HG02852 (cell line): ENCODE data around the gene PTGES2.

Experiments
- ATAC-seq: cut with Tn5 transposase; IDR thresholded peaks from one replicate; pipeline ENCODE4 v1.9.1; 2021; ENCODE audit warnings: mild to moderate bottlenecking, moderate library complexity; ENCODE audit not compliant: unreplicated experiment

PTGES2 gene

DNA sequence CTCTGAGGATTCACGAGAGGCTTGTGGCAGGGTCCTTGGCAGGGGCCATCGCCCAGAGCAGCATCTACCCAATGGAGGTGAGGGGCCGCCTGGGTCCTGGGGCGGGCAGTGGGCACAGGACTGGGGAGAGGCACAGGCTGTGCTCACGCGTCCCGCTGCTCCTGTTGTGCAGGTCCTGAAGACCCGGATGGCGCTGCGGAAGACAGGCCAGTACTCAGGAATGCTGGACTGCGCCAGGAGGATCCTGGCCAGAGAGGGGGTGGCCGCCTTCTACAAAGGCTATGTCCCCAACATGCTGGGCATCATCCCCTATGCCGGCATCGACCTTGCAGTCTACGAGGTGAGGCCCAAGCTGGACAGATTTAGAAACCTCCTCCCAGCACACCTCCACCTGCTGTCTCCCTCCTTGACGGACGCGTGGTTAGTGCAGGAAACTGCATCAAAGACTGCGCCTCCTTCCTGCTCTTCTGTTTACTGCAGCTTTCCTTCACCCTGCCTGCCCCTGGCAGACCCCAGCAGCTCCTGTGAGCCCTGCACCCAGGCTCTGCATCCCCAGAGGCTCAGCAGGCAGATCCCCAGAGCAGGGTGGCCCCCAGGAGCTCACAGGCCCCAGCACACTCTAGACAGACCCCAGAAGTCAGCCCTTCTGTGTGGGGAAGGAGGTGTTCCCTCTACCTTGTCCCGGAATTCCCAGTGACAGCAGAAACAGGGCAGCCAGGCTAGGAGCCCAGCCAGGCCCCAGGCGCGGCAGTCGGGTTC is 21.2 kb downstream of the PTGES2 start:
- ATAC-seq = no peak

DNA sequence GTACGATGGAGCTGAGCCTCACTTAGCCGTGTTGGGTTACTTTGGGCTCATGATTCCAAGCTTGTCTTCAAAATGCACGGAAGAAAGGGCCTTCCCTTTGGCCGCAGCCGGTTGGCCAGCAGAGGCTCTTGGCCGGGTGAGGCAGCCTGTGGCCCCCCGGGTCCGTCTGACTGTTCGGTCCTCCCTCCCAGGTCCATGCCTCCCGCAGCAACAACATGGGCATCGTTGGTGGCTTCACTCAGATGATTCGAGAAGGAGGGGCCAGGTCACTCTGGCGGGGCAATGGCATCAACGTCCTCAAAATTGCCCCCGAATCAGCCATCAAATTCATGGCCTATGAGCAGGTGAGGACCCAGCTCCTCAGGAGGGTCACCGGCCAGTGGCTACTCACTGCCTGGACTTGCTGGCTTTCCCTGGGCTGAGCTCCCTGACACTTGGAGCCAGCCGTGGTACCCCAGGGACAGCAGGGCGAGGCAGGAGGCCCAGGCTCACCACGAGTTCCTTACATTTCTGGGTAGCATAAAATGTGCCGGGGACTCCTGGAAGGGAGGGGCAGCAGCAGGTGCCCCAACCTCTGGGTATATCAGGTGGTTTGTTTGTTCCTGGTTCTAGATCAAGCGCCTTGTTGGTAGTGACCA is 21.9 kb downstream of the PTGES2 start:
- ATAC-seq = no peak

- no peak for ATAC-seq
These were observed 23.3 kb downstream of the PTGES2 start for GRCh38 chr9:128104171-128104618.

DNA sequence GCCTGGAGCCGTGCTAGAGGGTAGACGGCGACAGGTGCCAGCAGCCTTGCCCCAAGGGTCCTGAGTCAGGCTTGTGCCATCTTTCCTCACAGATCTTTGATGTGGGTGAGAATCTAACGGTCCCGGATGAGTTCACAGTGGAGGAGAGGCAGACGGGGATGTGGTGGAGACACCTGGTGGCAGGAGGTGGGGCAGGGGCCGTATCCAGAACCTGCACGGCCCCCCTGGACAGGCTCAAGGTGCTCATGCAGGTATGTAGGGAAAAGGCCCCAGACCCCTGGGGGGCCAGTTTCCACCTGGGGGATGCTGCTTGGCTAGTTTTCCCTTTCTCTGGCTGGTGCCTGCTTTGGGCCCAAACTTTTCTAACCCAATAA is 24.0 kb downstream of the PTGES2 start:
- no peak for ATAC-seq

- no peak for ATAC-seq
These were observed 24.5 kb downstream of the PTGES2 start for GRCh38 chr9:128102861-128103588.

DNA sequence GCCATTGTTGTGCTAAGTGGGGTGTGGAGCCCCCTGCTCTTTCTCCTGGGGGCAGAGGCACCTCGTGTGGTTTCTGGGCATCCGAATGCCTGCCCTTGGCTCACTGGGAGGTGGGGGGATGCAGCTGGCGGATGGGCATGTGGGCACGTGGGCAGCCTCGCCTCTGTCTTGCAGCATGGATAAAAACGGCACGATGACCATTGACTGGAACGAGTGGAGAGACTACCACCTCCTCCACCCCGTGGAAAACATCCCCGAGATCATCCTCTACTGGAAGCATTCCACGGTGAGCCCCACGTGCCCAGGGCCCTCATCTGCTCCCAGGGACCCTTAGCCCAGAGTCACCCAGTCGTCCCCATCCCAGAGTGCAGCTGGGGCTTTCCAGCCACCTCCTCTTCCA is 25.3 kb downstream of the PTGES2 start:
- no peak for ATAC-seq

DNA sequence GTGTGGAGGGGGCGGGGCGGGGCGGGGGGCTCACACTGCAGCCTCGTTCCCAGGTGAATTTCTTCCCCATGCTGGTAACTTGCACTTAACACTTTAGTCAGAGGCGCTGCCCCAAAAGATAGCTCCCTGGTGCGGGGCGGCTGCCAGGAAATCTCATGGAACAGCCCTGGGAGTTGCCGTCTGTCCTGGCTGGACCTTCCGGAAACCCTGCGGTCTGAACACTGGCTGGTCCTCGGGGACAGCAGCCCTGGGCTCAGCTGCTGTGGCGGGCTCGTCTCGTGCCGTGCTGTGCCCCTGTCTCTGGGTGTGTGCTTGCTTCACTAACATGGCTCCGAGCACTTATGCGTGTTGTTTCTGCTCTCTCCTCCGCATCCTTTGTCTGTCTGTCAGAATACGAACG is 25.8 kb downstream of the PTGES2 start:
- no peak for ATAC-seq

- no peak for ATAC-seq
These were observed 26.3 kb downstream of the PTGES2 start for GRCh38 chr9:128101231-128101661.

DNA sequence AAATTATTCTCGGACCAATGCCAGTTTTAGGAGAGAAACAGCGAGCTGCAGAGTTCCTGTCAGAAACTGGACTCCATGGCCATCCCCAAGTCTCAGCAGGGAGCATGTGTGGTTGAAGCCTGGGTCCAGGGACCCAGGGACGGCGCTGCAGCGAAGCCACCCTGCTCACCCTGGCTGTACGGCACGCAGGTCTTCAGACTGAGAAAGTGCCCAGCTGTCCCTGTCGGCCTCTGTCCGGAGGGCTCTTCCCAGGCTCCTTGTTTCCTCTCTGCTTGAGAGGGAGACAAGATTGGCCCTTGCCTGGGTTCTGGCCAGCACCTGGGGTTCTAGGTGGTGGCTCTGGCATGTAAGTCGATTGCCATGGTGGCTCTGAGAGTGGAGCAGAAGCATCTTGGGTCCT is 26.9 kb downstream of the PTGES2 start:
- no peak for ATAC-seq

DNA sequence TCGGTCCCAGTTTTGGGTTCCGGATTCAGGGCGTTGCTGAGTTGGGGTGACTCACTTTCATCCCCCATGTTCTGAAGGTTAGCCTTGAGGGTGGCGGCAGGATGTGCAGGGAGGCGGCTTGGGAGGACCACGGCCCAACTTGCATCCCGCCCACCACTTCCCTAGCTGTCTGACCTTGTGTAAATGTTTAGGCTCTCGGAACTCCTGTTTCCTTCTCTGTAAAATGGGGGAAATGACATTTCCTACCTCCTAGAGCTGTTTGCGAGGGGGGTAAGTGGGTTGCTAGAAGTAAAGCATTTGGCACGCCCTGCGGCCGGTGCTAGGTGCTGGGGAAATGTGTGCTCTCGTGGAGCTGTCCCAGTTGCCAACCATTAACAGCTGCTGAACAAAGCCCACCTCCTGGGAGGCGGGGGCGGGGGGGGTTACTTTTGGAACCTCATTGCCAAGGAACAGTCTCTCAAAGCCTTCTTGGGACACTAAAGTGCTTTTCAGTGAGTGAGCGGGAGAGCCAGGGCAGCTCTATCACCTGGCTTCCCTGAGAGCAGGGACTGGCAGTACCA is 27.5 kb downstream of the PTGES2 start:
- ATAC-seq = no peak

DNA sequence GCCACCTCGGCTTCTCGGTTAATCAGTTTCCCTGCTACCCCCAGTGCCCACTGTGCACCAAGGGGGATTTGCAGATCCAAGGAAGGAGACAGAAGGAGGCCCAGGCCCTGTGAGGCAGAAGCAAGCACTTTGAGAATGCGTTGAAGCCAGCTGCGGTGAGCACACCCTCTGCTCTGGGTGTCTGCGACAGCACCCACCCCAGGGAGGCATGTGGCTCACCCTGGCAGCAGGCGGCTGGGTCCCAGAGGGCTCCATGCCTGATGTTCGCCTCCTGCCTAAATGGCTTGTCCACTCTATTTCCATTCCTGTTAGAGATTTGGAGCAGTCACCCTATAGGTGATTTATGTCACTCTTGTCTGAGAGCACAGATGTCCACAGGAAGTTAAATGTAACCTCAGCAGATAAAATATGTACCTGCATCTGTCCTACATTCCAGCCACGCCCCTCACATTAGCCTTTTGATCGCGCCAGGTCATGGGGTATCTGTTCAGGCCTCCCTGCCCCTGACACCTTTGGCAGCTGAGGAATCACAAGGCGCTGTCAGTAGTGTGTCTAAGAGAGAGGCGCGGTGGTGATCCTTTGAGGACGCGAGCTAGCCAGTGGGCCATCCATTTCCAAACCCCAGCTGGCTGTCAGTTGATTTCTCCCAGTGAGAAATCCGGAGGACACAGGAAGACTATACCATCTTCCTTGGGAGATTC is 28.1 kb downstream of the PTGES2 start:
- ATAC-seq = no peak

DNA sequence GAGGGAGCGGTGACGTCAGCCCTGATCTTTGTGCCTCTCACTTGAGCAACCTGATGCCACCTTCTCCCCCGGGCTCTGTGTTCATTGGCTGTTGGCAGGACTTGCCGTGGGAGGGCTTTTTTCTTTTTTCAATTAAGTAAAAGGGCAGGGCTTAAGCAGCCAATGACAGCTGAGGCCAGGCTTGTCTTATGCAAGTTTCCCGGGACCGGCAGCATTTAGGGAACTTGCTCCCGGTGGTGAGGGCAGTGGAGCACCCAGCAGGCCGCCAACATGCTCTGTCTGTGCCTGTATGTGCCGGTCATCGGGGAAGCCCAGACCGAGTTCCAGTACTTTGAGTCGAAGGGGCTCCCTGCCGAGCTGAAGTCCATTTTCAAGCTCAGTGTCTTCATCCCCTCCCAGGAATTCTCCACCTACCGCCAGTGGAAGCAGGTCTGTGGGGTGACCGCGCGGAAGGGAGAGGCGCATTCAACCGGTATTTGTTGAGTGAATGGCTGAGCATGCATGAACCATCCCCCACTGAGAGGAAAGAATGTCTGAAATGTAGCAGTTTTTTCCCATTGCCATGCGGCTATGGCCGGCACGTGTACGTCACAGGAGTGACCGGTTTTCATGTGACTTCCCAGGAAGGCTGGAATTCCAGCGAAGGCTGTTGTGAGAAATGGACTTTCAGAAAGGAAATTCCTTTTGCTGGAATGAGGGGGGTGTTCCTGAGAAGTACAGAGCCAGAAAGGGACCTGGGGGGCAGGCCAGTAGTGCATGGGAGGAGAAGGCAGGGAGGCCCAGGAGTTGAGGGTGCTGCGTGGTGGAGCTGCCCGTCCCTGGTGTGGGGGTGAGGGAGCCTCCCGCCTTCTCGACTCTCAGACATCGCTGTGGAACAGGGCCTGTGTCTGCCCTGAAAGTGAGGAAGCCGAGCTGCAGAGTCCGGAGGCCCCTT is 29.0 kb downstream of the PTGES2 start:
- ATAC-seq = no peak

DNA sequence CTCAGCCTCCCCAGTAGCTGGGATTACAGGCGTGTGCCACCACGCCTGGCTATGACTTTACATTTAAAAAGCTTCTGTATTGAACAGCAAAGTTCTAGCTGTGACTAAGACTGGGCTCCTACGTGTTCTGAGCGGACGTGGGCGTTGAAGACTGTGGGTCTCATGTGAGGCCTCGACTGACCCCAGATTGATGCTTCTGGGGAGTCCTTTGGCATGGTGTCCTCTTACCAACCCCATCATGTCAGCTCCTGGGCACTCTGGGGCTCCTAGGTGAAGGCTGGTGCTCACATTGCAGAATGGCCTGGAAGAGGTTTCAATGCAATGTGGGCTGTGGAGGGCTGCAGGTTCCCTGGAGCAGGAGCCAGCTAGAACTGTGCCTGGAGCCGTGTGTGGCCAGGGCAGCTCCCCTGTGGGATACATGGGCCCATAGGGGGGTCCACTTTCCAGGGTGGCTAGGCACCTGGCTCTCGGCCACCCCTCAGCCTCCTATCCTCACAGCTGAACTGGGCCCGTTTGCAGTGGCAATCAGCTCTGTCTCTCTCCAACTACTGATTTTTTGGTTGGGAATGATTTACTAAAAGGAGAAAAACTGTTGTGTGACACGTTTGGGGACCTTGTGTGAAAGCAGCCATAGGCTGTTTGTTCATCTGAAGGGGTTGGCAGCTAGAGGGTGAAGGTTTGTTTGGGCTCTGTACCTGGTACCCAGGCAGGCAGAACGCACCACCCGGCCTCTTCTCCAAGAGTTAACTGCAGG is 29.8 kb downstream of the PTGES2 start:
- no peak for ATAC-seq

- no peak for ATAC-seq
These were observed 30.7 kb downstream of the PTGES2 start for GRCh38 chr9:128096616-128097536.

DNA sequence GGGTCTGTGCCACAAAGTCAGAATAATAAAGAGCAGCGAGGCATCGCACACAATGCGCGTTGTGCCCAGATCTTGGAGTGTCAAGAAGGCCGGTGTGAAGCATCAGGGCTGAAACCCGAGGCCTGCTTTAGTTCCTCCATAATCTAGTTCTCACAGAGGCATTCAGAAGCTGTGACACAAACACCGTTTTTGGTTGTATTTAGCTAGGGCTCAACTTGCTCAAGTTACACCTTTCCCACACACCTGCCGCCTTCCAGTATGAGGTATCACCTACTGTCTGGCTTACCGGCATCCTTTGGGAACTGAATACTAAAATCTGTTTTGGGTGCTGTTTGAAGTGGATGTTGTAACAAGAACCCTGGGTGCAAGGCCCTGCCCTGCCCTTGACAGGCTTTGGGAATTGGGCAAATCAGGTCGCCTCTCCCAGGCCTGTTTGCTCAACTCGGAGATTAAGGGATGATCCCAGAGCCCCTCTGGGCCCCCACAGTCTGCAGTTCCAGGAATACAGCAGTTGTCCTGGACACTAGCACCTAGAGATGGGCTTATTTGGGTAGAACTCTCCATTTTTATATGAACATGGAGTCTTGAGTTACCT is 32.5 kb downstream of the PTGES2 start:
- no peak for ATAC-seq

- ATAC-seq = peak; percentile 91
These were observed 33.2 kb downstream of the PTGES2 start for GRCh38 chr9:128094166-128094949.

DNA sequence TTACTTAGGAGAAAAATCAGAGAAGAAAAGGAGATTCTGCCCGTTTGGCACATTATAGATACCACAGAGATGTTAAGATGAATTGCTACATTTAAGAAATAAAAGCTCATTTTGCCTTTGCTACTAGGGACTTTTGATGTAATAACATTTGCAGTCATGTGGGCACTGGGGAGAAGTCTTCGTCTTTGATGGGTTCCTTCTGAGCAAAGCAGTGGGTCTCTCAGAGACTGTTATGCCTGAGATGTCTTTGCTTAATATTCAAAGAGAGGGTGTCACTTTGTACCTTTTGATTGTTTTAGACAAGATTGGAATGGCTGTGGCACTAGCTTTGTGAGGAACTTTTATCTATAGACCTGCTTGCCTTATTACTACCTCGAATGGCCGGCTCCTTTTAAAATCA is 34.5 kb downstream of the PTGES2 start:
- ATAC-seq = no peak
